Measurements from ENCODE around the gene PGK1. TPM values are rescaled to one million over a fixed set of nuclear protein-coding genes. Genes with fewer than 3 reads are reported as not detected.
A peak's percentile ranks its signal among the peaks of the same experiment; 100 is the strongest.
"Not testable (repeated sequence)": the region's sequence is repeated elsewhere in the genome, so short reads cannot be mapped to it uniquely, and the experiment has no call there.

The PGK1 gene
- total RNA-seq, 1 donor from 2014 or later: 157 TPM

- TF ChIP-seq CTCF (IDR thresholded peaks at IDR 0.05): no peak
- H3K27me3 Mint-ChIP-seq (ENCODE audit: unreplicated experiment): no peaks in the 10 kb centered on the region
- no peaks in the 10 kb centered on the region for H3K36me3 Mint-ChIP-seq (ENCODE audit: unreplicated experiment)
- H3K4me3 Mint-ChIP-seq (ENCODE audit: unreplicated experiment): no peak overlapping the region
- H3K27ac Mint-ChIP-seq (ENCODE audit: unreplicated experiment): no peak overlapping the region
- H3K4me1 Mint-ChIP-seq (ENCODE audit: unreplicated experiment): no peaks in the 10 kb centered on the region
- peaks cover 9% of the 10 kb centered on the region for H3K9me3 Mint-ChIP-seq (ENCODE audit: unreplicated experiment)
- DNase-seq (ENCODE audit: extremely low spot score, unreplicated experiment): no peak
Observed at GRCh38 chrX:78071331-78071730, 32.7 kb upstream of the PGK1 start.

GRCh38 chrX:78073147-78074077, 30.6 kb upstream of the PGK1 start:
- not testable (repeated sequence) for H3K36me3 Mint-ChIP-seq (ENCODE audit: unreplicated experiment); H3K9me3 Mint-ChIP-seq (ENCODE audit: unreplicated experiment); H3K27me3 Mint-ChIP-seq (ENCODE audit: unreplicated experiment); H3K4me3 Mint-ChIP-seq (ENCODE audit: unreplicated experiment); H3K27ac Mint-ChIP-seq (ENCODE audit: unreplicated experiment); H3K4me1 Mint-ChIP-seq (ENCODE audit: unreplicated experiment); DNase-seq (ENCODE audit: extremely low spot score, unreplicated experiment)

GRCh38 chrX:78074088-78074487, 30.0 kb upstream of the PGK1 start:
- Mint-ChIP-seq H3K36me3 (ENCODE audit: unreplicated experiment) (no peaks in the 10 kb centered on the region), H3K4me1 (ENCODE audit: unreplicated experiment) (no peaks in the 10 kb centered on the region), H3K27me3 (ENCODE audit: unreplicated experiment) (no peaks in the 10 kb centered on the region), H3K4me3 (ENCODE audit: unreplicated experiment) (no peak overlapping the region), H3K9me3 (ENCODE audit: unreplicated experiment) (peaks cover 4% of the 10 kb centered on the region), H3K27ac (ENCODE audit: unreplicated experiment) (no peak overlapping the region)
- DNase-seq (ENCODE audit: extremely low spot score, unreplicated experiment): no peak
- TF ChIP-seq CTCF (IDR thresholded peaks at IDR 0.05): no peak

GRCh38 chrX:78075787-78076389, 28.2 kb upstream of the PGK1 start:
- Mint-ChIP-seq H3K9me3 (ENCODE audit: unreplicated experiment) (peaks cover 4% of the 10 kb centered on the region), H3K36me3 (ENCODE audit: unreplicated experiment) (no peaks in the 10 kb centered on the region), H3K4me3 (ENCODE audit: unreplicated experiment) (no peak overlapping the region), H3K4me1 (ENCODE audit: unreplicated experiment) (no peaks in the 10 kb centered on the region), H3K27ac (ENCODE audit: unreplicated experiment) (no peak overlapping the region), H3K27me3 (ENCODE audit: unreplicated experiment) (peaks cover 4% of the 10 kb centered on the region)
- DNase-seq (ENCODE audit: extremely low spot score, unreplicated experiment): no peak
- TF ChIP-seq CTCF (IDR thresholded peaks at IDR 0.05): no peak

GRCh38 chrX:78081413-78081812, 22.6 kb upstream of the PGK1 start:
- not testable (repeated sequence) for H3K27ac Mint-ChIP-seq (ENCODE audit: unreplicated experiment); DNase-seq (ENCODE audit: extremely low spot score, unreplicated experiment); H3K9me3 Mint-ChIP-seq (ENCODE audit: unreplicated experiment); H3K4me3 Mint-ChIP-seq (ENCODE audit: unreplicated experiment); H3K27me3 Mint-ChIP-seq (ENCODE audit: unreplicated experiment); H3K4me1 Mint-ChIP-seq (ENCODE audit: unreplicated experiment); H3K36me3 Mint-ChIP-seq (ENCODE audit: unreplicated experiment)

GRCh38 chrX:78092296-78092695, 11.8 kb upstream of the PGK1 start:
- peaks cover 12% of the 10 kb centered on the region for H3K9me3 Mint-ChIP-seq (ENCODE audit: unreplicated experiment)
- no peak overlapping the region for H3K27ac Mint-ChIP-seq (ENCODE audit: unreplicated experiment)
- H3K36me3 Mint-ChIP-seq (ENCODE audit: unreplicated experiment): no peaks in the 10 kb centered on the region
- H3K4me3 Mint-ChIP-seq (ENCODE audit: unreplicated experiment): no peak overlapping the region
- DNase-seq (ENCODE audit: extremely low spot score, unreplicated experiment): no peak
- H3K27me3 Mint-ChIP-seq (ENCODE audit: unreplicated experiment): peaks cover 9% of the 10 kb centered on the region
- H3K4me1 Mint-ChIP-seq (ENCODE audit: unreplicated experiment): no peaks in the 10 kb centered on the region
- peak; percentile 54 for TF ChIP-seq CTCF (IDR thresholded peaks at IDR 0.05)
